ENCODE data around the gene USP36. TPM values are rescaled to one million over a fixed set of nuclear protein-coding genes. Genes with fewer than 3 reads are reported as not detected.
A peak's percentile ranks its signal among the peaks of the same experiment; 100 is the strongest.
"Not testable (repeated sequence)": the region's sequence is repeated elsewhere in the genome, so short reads cannot be mapped to it uniquely, and the experiment has no call there.

Gene USP36
- total RNA-seq, 1 experiment from 2014 or later: 28.8 TPM

DNA sequence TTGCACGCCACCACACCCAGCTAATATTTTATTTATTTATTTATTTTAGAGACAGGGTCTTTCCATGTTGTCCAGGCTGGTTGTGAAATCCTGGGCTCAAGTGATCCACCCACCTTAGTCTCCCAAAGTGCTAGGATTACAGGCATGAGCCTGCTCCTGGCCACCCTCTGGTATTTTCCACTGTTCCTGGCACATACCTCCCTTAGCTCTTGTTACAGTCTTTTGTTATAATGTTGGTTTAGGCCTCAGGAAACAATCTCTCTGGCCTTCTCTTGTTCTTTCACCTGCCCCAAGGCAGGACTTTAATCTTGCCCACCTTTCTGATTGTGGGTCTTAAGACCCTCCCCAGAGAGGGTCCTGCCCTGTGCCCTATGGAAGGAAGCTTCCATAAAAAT is 55.0 kb downstream of the USP36 start:
- in situ Hi-C loops (cut with HindIII; ENCODE audit: low pct_unique_long_range_greater_than_20kb, low sequenced_read_pairs): no loop called here
- no peak for DNase-seq (ENCODE audit: low read depth)

- DNase-seq (ENCODE audit: low read depth): no peak
- in situ Hi-C loops (cut with HindIII; ENCODE audit: low pct_unique_long_range_greater_than_20kb, low sequenced_read_pairs): no loop called here
Observed at GRCh38 chr17:78785011-78785662, 55.5 kb downstream of the USP36 start.

DNA sequence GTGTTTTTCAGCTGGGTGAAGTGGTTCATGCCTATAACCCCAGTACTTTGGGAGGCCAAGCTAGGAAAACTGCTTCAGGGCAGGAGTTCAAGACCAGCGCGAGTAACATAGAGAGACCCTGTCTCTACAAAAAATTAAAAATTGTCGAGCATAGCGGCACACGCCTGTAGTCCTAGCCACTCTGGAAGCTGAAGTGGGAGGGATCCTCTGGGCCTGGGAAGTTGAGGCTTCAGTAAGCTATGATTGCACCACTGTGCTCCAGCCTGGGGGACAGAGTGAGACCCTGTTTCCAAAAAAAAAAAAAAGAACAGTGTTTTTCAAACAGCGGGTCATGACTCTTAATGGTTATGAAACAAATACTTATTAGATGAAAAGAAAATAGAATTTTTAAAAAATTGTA is 56.3 kb downstream of the USP36 start:
- DNase-seq (ENCODE audit: low read depth): no peak
- in situ Hi-C loops (cut with HindIII; ENCODE audit: low pct_unique_long_range_greater_than_20kb, low sequenced_read_pairs): no loop called here

- in situ Hi-C loops (cut with HindIII; ENCODE audit: low pct_unique_long_range_greater_than_20kb, low sequenced_read_pairs): no loop called here
- DNase-seq (ENCODE audit: low read depth): no peak
Observed at GRCh38 chr17:78783711-78784324, 56.8 kb downstream of the USP36 start.

- in situ Hi-C loops (cut with HindIII; ENCODE audit: low pct_unique_long_range_greater_than_20kb, low sequenced_read_pairs): no loop called here
- no peak for DNase-seq (ENCODE audit: low read depth)
Observed at GRCh38 chr17:78781893-78782304, 58.7 kb downstream of the USP36 start, which contains the start of gene CYTH1. Gene CYTH1, minus strand, starts transcription at chr17:78782273. Its CDS starts 50 bp downstream, at chr17:78782223.

- DNase-seq (ENCODE audit: low read depth): peak; percentile 29
- in situ Hi-C loops (cut with HindIII; ENCODE audit: low pct_unique_long_range_greater_than_20kb, low sequenced_read_pairs): no loop called here
Observed at GRCh38 chr17:78781104-78781892, 59.3 kb downstream of the USP36 start.

- in situ Hi-C loops (cut with HindIII; ENCODE audit: low pct_unique_long_range_greater_than_20kb, low sequenced_read_pairs): no loop called here
Observed at GRCh38 chr17:78780335-78780734, 60.3 kb downstream of the USP36 start.

GRCh38 chr17:78779850-78780249 is 60.8 kb downstream of the USP36 start:
- in situ Hi-C loops (cut with HindIII; ENCODE audit: low pct_unique_long_range_greater_than_20kb, low sequenced_read_pairs): no loop called here
- no peak for DNase-seq (ENCODE audit: low read depth)

More at GRCh38 chr17:78780335-78780734, 60.3 kb downstream of the USP36 start:
- DNase-seq (ENCODE audit: low read depth): no peak

DNA sequence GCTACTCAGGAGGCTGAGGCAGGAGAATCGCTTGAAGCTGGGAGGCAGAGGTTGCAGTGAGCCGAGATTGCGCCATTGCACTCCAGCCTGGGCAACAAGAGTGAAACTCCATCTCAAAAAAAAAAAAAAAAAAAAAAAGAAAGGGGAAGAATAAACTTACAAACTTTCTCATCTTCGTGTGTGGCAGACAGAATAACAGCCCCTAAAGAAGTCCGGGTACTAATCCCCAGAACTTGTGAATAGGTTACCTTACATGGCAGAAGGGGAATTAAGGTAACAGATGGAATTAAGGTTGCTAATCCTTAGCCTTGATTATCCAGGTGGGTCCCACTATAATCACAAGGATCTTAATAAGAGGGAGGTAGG is 61.3 kb downstream of the USP36 start:
- not testable (repeated sequence) for DNase-seq (ENCODE audit: low read depth)

GRCh38 chr17:78777881-78778280 is 62.7 kb downstream of the USP36 start:
- no peak for DNase-seq (ENCODE audit: low read depth)
- in situ Hi-C loops (cut with HindIII; ENCODE audit: low pct_unique_long_range_greater_than_20kb, low sequenced_read_pairs): no loop called here

More for the DNA sequence above, 61.3 kb downstream of the USP36 start:
- in situ Hi-C loops (cut with HindIII; ENCODE audit: low pct_unique_long_range_greater_than_20kb, low sequenced_read_pairs): not testable (repeated sequence)

DNA sequence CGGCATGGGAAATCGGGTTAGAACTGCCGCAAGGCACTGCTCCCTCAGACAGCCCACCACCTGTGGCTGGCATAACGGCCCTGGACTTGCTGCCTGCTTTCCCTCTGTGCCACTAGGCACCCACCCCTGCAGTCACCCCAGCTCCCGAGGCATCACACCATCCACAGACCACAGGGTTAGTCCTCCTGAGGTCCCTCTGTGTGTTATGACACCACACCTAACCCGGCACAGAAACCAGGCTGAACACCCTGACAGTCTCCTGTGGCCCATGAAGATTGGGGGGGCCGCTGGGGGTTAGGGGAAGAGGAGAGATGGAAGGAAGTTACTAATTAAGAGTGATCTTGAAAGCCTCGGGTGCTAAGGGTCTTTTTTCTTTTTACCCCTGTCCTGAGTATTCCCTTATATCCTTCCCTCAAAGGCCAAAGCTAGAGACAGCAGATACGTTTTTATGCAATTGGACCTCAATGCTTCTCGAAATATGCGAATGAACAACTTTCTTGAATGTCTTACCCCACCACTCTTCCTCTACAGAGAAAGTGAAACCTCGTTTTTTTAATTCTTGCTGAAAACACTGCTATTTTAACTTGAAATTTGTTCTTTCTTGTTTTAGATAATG is 65.5 kb downstream of the USP36 start:
- in situ Hi-C loops (cut with HindIII; ENCODE audit: low pct_unique_long_range_greater_than_20kb, low sequenced_read_pairs): no loop called here
- DNase-seq (ENCODE audit: low read depth): no peak

DNA sequence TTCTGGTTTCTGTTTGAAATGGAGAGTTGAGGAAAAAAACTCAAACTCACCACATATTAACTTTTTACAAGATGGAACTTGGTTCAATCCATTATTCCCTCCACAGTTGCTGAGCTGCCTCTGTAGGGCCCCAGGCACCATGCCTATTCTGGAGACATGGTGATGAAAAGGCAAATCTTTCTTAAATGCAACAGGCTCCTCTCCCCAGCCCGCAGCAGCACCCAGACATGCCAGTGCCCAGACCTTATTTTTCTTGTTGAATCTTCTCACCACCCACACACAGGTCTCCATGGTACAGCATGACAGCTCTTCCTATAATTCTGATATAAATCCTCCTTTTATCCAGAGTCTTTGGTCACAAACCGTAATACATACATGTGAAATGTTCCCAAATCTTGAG is 66.2 kb downstream of the USP36 start:
- DNase-seq (ENCODE audit: low read depth): no peak
- in situ Hi-C loops (cut with HindIII; ENCODE audit: low pct_unique_long_range_greater_than_20kb, low sequenced_read_pairs): no loop called here

- in situ Hi-C loops (cut with HindIII; ENCODE audit: low pct_unique_long_range_greater_than_20kb, low sequenced_read_pairs): no loop called here
Observed at GRCh38 chr17:78771758-78772382, 68.7 kb downstream of the USP36 start.

GRCh38 chr17:78769196-78769773 is 71.3 kb downstream of the USP36 start:
- in situ Hi-C loops (cut with HindIII; ENCODE audit: low pct_unique_long_range_greater_than_20kb, low sequenced_read_pairs): no loop called here
- no peak for DNase-seq (ENCODE audit: low read depth)

More at GRCh38 chr17:78771758-78772382, 68.7 kb downstream of the USP36 start:
- no peak for DNase-seq (ENCODE audit: low read depth)

DNA sequence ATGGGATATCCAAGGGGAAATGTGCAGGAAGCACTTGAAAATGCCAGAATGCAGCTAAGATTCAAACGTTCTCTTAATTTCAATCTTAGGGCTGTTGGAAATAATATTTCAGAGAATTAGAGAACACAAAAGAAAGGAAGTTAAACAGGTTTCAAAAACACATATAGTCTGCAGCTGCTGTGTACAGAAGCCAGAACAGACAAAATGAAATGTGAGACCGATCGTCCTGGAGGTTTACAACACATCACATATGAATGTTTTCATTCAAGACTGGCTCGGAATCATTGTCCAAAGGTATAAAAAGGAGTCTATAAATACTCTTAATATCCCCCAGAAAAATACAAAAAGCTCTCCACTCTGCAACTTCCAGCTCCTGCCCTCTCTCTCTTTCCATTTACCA is 72.8 kb downstream of the USP36 start:
- in situ Hi-C loops (cut with HindIII; ENCODE audit: low pct_unique_long_range_greater_than_20kb, low sequenced_read_pairs): no loop called here
- DNase-seq (ENCODE audit: low read depth): no peak

GRCh38 chr17:78766743-78767294 is 73.8 kb downstream of the USP36 start:
- in situ Hi-C loops (cut with HindIII; ENCODE audit: low pct_unique_long_range_greater_than_20kb, low sequenced_read_pairs): no loop called here
- no peak for DNase-seq (ENCODE audit: low read depth)

GRCh38 chr17:78766225-78766624 is 74.4 kb downstream of the USP36 start:
- in situ Hi-C loops (cut with HindIII; ENCODE audit: low pct_unique_long_range_greater_than_20kb, low sequenced_read_pairs): no loop called here
- DNase-seq (ENCODE audit: low read depth): no peak

- no peak for DNase-seq (ENCODE audit: low read depth)
- in situ Hi-C loops (cut with HindIII; ENCODE audit: low pct_unique_long_range_greater_than_20kb, low sequenced_read_pairs): no loop called here
Observed at GRCh38 chr17:78765821-78766220, 74.8 kb downstream of the USP36 start.

All from Caki2 (cell line).